ENCODE measurements around the gene MAGEA8.
A peak's percentile ranks its signal among the peaks of the same experiment; 100 is the strongest.
"Not testable (repeated sequence)": the region's sequence is repeated elsewhere in the genome, so short reads cannot be mapped to it uniquely, and the experiment has no call there.

The MAGEA8 gene, protein sequence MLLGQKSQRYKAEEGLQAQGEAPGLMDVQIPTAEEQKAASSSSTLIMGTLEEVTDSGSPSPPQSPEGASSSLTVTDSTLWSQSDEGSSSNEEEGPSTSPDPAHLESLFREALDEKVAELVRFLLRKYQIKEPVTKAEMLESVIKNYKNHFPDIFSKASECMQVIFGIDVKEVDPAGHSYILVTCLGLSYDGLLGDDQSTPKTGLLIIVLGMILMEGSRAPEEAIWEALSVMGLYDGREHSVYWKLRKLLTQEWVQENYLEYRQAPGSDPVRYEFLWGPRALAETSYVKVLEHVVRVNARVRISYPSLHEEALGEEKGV

DNA sequence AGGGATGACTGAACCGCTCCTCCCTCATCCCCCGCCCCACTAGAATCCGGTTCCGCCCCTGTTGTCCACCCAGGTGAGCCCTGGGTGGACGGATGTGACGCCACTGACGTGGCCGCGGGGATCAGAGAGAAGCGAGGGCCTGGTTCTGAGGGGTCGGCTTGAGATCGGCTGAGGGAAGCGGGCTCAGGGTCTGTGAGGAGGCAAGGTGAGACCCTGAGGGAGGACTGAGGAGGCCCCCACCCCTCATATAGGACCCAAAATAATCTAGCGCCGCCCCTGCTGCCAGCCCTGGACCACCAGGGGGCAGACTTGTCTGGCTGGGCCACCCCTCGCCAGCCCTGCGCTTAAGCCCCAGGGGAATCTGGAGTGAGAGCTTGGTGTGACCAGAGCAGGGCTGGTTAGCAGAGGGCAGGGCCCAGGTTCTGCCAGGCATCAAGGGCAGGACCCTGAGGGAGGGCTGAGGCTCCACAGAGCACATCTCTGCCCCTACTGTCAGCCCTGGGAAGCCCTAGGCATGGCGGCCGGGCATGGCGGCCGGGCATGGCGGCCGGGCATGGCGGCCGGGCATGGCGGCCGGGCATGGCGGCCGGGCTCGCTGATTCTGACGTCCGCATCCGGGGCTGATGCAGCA, at the start of gene MAGEA8:
TSS of gene MAGEA8 (plus strand) at position 103 of the 631 bp plus-strand sequence. CDS start 3,090 bp downstream, outside the sequence.
- no peak for DNase-seq

DNA sequence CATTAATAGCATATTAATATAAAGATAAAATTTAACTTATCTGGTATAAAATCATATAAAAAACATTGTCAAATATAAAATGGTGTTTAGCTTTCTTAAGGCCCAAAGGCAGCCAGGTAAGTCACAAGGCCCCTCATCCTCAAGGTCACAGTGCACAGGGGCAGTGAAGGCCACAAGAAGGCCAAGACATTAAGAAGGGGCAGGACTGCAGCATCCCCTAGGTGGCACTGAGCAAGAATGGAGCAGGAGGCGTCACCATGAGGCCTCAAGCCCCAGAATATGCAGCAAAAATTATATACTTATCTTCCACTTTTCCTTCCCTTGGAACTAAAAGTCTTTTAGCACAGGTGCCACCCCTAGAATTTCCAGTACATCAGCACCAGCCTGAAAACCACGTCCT, 49.5 kb upstream of the MAGEA8 start:
- DNase-seq, result no peak

DNA sequence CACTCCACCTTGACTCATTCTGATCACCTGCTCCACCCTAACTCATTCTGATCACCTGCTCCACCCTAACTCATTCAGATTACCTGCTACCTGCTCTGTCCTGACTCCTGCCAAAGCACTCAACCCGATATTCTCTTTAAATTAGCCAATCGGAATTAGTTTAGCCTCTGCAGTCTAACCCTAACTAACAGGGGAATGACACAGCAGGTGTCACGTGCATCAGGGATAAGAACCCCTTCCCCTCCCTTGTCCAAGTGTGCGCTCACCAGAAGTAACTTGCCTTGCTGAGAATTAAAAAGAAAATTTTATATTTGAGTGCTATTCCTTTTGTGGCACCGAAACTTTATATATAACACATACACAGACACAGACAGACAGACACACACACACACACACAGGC, 44.3 kb upstream of the MAGEA8 start:
- not testable (repeated sequence) for DNase-seq

DNA sequence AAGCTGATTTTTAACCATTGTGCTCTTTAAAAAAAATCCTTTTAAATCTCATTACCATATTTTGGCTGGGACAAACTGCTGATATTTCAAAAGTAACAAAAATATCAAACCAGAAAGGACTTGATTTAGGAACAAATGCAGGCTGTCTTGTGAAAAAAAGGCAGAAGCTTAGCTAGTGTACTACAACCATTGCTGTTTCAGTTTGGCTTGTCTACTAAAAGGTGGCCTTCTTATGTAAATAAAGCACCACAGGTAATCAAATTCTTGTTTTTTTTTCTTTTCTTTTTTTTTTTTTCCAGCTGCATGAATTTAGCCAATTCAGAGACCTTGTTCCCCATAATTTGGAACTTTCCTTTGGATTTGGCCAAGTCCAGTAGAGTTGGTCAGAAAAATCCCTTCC, 43.8 kb upstream of the MAGEA8 start:
- no peak for DNase-seq

DNA sequence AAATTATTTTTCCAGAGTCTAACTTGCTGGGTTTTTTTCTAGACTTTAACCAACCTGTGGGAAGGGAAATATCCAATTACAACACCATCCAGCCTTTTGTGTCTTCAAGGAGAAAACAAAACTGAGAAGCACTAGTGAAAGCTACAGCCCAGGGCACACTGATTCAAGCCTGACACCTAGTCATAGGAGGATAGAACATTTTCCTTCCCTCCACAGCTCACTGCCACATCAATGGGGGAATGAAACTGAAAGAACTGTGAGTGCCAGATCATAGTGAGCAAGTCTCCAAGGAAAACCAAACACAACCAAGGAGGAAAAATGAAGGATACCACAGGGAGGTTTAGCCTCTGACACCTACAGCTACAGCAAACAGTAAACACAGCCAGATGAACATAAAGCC, 43.3 kb upstream of the MAGEA8 start:
- no peak for DNase-seq

DNA sequence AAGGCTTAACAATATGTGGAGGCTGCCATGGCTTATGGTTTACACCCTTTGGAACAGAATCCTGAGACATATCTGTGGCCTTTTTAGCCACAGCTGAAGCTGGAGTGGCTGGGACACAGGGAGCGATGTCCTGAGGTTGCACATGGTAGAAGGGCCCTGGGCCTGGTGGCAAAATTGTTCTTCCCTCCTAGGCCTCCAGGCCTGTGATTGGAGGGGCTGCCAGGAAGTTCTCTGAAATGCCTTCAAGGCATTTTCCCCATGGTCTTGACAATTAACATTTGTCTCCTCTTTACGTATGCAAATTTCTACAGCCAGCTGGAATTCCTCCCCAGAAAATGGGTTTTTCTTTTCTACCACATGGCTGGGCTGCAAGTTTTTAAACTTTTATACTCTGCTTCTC, 39.1 kb upstream of the MAGEA8 start:
- no peak for DNase-seq

DNA sequence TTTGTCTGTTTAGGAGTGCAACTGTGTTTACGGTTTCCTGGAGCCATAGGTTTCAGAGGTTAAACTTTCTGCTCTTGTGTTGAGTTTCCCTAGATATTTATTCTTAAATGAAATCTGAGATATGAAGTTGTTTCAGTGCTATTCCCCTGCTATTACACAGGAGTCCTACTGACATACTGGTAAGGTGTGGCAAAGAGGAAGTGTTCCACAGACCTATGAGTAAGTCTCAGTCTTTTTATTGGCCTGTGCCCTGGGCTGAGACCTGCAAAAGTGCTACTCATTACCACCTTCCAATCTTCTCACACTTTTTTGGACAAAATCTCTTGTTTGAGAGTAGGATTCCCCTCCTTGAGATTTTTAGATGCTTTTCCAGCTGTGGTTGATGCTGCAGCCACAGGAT, 35.6 kb upstream of the MAGEA8 start:
- DNase-seq, result no peak

DNA sequence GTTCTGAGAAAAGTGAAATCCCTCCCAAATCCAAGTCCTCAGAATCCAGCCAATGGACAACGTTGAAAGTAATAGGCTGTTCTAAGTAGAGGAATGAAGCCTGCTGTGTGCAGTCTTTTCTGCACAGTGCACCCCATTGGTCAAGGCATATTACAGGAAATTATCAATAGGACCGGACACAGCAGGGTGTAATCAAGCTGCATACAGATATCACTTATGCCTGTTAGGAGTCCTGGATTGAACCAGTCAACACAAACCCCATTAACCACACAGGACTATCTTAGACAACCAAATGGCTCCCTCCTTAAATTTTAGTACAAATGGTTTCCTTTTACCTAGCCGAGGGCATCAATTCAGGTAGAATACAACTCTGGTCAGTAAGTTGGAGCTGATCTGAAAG, 34.2 kb upstream of the MAGEA8 start:
- DNase-seq, result no peak

DNA sequence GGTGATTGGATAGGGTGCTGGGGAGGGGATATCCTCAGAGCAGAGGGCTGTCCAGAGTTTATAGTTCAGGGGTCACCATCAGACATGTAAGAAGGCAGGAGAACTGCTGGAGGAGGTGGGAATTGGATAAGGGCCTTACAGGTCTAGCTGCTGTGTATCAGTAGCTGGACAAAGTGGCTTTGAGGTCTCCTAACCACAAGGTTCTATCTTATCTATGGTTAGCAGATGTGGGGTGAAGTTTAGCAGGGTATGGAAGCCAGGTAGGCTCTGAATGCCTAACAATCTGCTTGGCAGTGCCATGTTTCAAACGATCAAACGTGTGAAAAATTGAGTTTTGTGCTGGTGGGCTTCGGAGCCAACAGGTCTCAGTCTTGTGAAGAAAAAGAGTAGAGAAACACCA, 32.1 kb upstream of the MAGEA8 start:
- DNase-seq, result no peak

DNA sequence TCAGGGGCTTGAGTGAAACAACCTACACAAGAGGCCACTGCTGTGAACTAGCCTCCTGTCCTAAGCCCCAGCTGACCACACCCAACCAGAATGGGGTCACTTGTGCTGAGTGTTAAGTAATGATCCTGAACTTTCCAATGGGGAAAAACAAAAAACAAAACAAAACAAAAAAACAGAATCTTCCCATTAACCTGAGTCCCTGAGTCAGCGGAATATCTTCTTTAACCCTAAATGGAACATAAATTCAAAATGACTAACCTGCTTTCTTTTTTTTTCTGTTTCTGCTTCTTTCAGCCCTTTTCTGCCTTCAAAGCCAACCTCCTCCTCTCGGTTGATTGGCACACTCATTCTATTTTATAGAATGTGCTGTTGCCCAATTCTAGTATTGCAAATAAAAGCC, 31.2 kb upstream of the MAGEA8 start:
- no peak for DNase-seq

DNA sequence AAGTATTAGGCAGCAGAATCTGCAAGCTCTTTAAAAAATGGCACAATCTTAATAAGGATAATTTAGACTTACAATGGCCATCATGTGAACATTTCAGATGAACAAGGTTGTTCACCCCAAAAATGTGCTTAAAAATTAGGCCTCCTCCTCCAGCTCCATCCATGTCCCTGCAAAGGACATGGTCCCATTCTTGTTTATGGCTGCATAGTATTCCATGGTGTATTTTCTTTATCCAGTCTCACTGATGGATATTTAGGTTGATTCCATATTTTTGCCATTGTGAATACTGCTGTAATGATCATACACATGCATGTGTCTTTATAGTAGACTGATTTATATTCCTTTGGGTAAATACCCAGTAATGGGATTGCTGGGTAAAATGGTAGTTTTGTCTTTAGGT, 29.1 kb upstream of the MAGEA8 start:
- DNase-seq, result no peak

DNA sequence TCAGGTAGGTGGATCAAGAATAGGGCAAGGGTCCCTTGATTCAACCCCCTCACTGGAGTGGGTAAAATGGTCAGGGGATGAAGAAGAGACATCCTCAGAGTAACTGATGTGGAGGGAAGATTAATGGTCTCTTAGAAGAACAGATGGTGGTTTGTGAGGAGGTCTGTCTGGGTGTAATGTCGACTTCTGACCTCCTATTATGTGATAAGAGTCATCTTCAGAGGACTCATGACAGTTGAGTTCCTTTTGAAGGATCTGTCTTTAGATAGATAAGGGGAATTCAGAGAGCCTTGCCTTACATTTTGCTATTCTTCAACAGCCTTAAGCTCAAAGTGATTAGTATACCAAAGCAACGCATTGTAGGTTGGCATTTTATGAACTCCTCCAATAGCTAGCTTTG, 27.1 kb upstream of the MAGEA8 start:
- DNase-seq, result no peak

DNA sequence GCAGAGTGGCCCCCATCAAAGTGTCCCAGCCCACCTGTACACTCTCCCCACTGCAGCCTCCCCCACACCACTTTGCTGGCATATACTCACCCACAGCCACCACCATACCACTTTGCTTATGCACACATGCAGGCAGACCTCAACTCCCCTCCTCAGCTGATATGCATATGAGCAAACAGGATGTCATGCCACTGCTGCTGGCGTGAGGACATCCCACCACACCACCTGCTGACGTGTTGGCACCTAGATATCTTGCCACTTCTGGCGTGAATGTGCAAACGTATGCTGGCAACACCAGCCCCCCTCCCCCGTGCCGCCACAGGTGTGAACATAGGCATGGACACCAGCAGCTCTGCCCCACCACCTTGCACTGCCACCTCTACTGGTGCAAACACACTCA, 22.4 kb upstream of the MAGEA8 start:
- DNase-seq, result no peak

DNA sequence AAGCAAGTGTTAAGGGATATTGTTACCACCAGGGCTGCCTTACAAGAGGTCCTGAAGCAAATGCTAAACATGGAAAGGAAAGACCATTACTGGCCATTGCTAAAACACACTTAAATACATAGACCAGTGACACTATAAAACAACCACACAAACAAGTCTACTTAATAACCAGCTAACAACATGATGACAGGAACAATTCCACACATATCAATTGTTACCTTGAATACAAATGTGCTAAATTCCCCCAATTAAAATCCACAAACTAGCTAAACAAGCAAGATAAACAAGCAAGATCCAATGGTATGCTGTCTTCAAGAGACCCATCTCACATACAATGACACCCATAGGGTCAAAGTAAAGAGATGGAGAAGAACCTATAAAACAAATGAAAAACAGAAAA, 20.5 kb upstream of the MAGEA8 start:
- no peak for DNase-seq

DNA sequence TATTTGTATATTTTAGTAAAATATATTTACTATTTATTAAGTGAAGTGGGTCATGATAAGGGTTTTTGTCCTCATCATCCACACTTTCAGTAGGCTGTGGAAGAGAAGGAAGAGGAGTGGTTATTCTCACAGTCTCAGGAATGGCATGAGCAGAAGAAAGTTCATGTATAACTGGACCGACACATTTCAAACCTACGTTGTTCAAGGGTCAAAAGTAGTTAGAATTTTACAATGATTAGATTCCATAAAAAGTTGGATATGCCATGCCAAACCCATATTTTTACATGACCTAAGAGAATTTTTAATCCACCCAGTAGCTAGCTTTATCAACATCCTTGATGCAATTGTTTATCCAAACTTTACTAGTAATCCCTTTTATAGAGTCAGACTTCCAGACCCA, 15.6 kb upstream of the MAGEA8 start:
- DNase-seq, result no peak

DNA sequence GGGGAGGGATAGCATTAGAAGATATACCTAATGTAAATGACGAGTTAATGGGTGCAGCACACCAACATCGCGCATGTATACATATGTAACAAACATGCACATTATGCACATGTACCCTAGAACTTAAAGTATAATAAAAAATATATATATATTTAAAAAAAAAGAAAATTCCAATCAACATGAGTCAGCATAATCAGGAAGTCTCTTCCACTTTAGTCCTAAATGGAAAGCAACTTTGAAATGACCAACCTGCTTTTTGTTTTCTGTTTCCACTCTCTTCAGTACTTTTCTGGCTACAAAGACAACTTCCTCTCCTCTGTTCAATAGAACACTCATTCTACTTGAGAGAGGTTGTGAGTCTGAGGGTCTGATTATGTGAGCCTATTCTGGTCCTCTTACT, 13.5 kb upstream of the MAGEA8 start:
- no peak for DNase-seq

DNA sequence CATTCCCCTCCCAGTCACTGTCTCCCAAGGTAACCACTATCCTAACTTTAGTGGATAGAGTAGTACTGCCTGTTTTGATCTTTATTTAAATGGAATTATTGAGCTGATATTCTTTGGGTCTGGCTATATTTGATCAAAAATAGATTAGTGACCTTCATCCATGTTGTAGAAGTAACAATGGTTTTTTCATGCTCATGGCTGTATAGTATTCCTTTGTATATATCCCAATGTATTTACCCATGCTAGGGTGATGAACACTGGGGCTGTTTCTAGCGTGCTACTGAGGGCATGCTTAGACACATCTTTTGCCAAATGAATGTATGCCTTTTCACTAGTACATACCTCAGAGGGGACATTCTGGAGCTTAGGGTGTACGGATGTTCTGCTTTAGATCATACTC, 10.1 kb upstream of the MAGEA8 start:
- no peak for DNase-seq

DNA sequence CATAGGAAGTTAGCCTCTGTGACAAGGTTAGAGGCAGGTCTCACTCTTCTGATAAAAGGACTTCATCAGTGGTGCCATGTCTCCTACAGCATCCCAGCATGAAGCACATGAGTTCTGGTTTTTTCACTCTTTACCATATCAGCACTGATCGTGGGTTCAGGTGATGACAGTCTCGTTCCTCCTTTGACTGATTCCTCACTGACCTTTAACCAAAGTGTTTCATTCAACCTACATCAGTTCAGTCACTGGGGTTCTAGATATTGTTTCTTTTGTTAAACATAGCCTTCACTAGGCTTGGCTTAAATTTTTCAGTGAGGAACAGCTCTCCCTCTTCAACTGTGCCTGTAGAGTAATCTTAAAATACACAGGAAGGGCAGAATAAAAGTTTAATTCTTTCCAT, 9.6 kb upstream of the MAGEA8 start:
- no peak for DNase-seq

DNA sequence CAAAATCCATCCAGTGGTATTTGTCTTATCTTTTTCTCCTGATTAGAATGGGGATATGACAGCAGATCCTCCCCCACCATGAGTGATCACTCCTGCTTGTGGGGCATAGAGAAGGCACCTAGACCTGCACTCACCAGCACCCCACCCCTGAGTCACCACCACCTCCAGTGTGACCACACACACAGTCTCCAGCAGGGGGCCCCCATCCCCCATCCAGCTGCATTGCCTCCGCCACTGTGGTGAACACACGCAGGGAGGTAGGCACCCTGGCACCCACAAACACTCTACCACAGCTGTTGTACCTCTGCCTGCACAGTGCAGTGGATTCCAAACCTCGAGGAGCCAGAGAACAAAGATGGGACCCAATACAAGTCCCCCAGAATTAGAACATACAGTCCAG, 9.0 kb upstream of the MAGEA8 start:
- DNase-seq, result peak; percentile 68

DNA sequence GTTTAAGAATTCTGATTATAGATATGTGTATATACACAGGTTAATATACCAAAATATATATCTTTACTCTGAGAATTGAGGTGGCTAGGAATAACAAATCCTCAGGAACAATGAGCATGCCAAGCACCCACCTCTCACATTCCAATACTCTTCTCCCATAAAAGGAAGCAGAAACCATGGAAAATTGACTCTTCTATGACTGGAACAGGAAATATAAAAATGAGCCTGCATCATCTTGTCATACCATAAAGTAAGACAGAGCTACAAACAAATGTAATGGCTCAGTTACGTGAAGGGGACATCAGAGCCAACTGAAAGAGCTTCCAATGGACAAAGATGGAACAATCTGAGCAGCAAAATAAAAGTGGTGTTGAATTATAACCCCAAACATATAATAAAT, 3.8 kb upstream of the MAGEA8 start:
- no peak for DNase-seq

DNA sequence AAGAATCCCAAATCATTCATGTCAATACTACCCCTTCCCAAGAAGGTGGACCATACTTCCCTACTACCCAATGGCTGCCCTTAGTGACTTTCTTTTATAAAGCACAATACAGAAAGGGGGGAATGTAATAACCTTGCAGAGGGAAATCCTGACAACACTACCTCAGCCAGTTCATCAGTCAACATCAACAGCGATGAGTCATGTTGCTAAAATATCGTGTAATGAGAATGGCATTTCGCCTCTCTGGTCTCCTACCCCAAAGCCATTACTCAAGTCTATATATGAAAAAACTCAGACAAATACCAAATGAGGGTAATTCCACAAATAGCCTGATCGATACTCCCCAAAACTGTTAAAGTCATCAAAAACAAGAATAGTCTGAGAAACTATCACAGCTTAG, 3.3 kb upstream of the MAGEA8 start:
- no peak for DNase-seq

DNA sequence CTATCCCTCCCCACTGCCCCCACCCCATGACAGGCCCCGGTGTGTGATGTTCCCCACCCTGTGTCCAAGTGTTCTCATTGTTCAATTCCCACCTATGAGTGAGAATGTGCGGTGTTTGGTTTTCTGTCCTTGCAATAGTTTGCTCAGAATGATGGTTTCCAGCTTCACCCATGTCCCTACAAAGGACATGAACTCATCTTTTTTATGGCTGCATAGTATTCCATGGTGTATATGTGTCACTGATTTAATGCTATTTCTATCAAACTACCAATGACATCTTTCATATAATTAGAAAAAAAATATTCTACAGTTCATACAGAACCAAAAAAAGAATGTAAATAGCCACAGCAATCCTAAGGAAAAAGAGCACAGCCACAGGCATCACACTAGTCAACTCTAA, 9.8 kb downstream of the MAGEA8 start:
- not testable (repeated sequence) for DNase-seq

DNA sequence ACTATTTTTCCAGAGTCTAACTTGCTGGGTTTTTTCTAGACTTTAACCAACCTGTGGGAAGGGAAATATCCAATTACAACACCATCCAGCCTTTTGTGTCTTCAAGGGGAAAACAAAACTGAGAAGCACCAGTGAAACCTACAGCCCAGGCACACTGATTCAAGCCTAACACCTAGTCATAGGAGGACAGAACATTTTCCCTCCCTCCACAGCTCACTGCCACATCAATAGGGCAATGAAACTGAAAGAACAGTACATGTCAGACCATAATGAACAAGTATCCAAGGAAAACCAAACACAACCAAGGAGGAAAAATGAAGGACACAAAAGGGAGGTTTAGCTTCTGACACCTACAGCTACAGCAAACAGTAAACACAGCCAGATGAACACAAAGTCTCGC, 17.6 kb downstream of the MAGEA8 start:
- DNase-seq, result no peak

DNA sequence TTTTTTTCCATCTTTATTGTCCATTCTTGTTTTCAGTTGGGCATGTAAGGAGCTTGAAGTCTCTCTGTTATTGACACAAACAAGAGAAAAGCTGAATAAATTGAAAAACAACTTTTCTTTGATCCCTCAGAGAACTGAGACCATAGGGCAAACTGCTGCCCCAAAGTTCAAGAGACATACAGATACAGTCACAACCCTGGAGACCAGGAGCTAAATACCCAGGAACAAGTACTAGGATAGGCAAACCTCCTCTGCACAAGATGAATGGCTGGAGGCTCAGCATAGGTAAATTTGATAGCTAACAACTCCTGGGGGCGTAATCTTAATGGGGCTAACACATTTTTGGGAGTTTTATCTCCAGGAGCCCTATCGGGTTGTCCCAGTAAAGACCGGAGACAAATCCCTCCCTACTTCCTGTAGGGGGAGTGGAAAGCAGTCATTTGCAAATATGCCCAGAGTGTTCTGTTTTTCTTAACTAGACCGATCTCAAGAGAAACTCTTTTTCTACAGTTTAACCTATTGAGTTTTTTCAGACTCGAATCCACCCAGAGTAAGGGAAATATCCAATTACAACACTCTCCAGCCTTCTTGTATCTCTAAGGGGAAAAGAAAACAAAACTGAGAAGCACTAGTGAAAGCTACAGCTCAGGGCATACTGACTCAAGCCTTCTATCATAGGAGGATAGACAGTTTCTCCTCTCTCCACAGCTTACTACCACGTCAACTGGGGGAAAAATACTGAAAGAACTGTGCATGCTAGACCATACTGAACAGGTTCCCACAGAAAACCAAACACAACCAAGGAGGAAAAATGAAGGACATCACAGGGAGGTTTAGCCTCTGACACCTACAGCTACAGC, 23.1 kb downstream of the MAGEA8 start:
- no peak for DNase-seq
